ENCODE data around the gene CDKL4. TPM values are rescaled to one million over a fixed set of nuclear protein-coding genes. Genes with fewer than 3 reads are reported as not detected.

The CDKL4 gene
- total RNA-seq, 1 donor from 2014 or later, result 14.7 TPM

Small RNA genes within 50 kb of the gene (small RNA-seq; reads per million reads assigned to genes)
- not detected for gene RF00019
- not detected for gene RF00272

Other genes starting within 250 kb of the CDKL4 start
- 26.5 TPM for gene SOS1, start 122.9 kb downstream of the CDKL4 start, total RNA-seq
- 104 TPM for gene MAP4K3, start 193.3 kb upstream of the CDKL4 start, total RNA-seq